HepG2 (cell line): ENCODE measurements around the gene DYNC1I2. TPM values are rescaled to one million over a fixed set of nuclear protein-coding genes. Genes with fewer than 3 reads are reported as not detected.

Experiments used
- ASH2L ChIP-seq: fragments of 300-600, 200-600 bp; sonication (generic); IDR thresholded peaks from 2 replicates; pipeline ENCODE4 v1.7.0; 2017; ENCODE audit warnings: low read depth, mild to moderate bottlenecking, moderate library complexity, mixed read lengths, low read length; ENCODE audit not compliant: insufficient read length
- DMAP1 ChIP-seq: IDR thresholded peaks from 2 replicates; pipeline ENCODE4 v1.6.1; 2016
- ESRRA ChIP-seq: sonication (generic); formaldehyde crosslinking; IDR thresholded peaks from 2 replicates; pipeline ENCODE4 v1.5.1; 2020; ENCODE audit warnings: mild to moderate bottlenecking, low read depth, missing genetic modification reagents
- HES4 ChIP-seq: sonication (generic); formaldehyde crosslinking; IDR thresholded peaks from 2 replicates; pipeline ENCODE4 v1.9.0; 2021; ENCODE audit warnings: mild to moderate bottlenecking, missing genetic modification reagents, borderline replicate concordance
- JDP2 ChIP-seq: sonication (generic); formaldehyde crosslinking; IDR thresholded peaks from 2 replicates; pipeline ENCODE4 v1.8.1; 2022; ENCODE audit warnings: missing genetic modification reagents, borderline replicate concordance
- KDM1A ChIP-seq: IDR thresholded peaks from 2 replicates; pipeline ENCODE4 v1.6.1; 2016; ENCODE audit warnings: missing compliant biosample characterization
- KLF6 ChIP-seq: IDR thresholded peaks from 2 replicates; pipeline ENCODE4 v1.8.0; 2016; ENCODE audit warnings: missing biosample characterization, missing genetic modification reagents
- MEIS1 ChIP-seq: sonication (generic); formaldehyde crosslinking; IDR thresholded peaks from 2 replicates; pipeline ENCODE4 v1.9.0; 2021; ENCODE audit warnings: mild to moderate bottlenecking, missing genetic modification reagents, moderate library complexity, borderline replicate concordance
- PAX8 ChIP-seq: sonication (generic); formaldehyde crosslinking; IDR thresholded peaks from 2 replicates; pipeline ENCODE4 v1.8.0; 2022; ENCODE audit warnings: mild to moderate bottlenecking, missing genetic modification reagents, borderline replicate concordance
- RAD21 ChIP-seq: fragments of 450-650 bp; formaldehyde crosslinking; IDR thresholded peaks from 2 replicates; pipeline ENCODE4 v1.5.0; 2020; ENCODE audit warnings: mild to moderate bottlenecking
- REL ChIP-seq: sonication (generic); formaldehyde crosslinking; conservative IDR thresholded peaks from 2 replicates; pipeline ENCODE4 v1.8.0; 2022; ENCODE audit warnings: mild to moderate bottlenecking, missing genetic modification reagents, moderate library complexity
- SRSF9 ChIP-seq: fragments of 200-400 bp; formaldehyde crosslinking; IDR thresholded peaks from 2 replicates; pipeline ENCODE4 v1.6.1; 2018; ENCODE audit warnings: borderline replicate concordance, mild to moderate bottlenecking, low read depth, low read length; ENCODE audit not compliant: insufficient read depth, poor library complexity, severe bottlenecking
- TARDBP ChIP-seq: sonication (generic); formaldehyde crosslinking; IDR thresholded peaks from 2 replicates; pipeline ENCODE4 v1.8.0; 2022; ENCODE audit warnings: mild to moderate bottlenecking, missing genetic modification reagents
- TCF7 ChIP-seq: sonication (generic); IDR thresholded peaks from 2 replicates; pipeline ENCODE4 v1.6.1; 2016; ENCODE audit warnings: antibody characterized with exemption, low read depth
- UBTF ChIP-seq: sonication (generic); formaldehyde crosslinking; IDR thresholded peaks from 2 replicates; pipeline ENCODE4 v1.4.0; 2020; ENCODE audit warnings: mild to moderate bottlenecking, missing genetic modification reagents
- ZFP36 ChIP-seq: fragments of 150-350 bp; IDR thresholded peaks from 2 replicates; pipeline ENCODE4 v1.6.1; 2018; ENCODE audit warnings: borderline replicate concordance, low read length, low read depth; ENCODE audit not compliant: partially characterized antibody
- ZFP41 ChIP-seq: sonication (generic); formaldehyde crosslinking; IDR thresholded peaks from 2 replicates; pipeline ENCODE4 v1.4.0; 2020; ENCODE audit warnings: mild to moderate bottlenecking, missing genetic modification reagents, borderline replicate concordance
- ZNF337 ChIP-seq: sonication (generic); formaldehyde crosslinking; IDR thresholded peaks from 2 replicates; pipeline ENCODE4 v1.5.1; 2020; ENCODE audit warnings: missing genetic modification reagents, low read depth, mild to moderate bottlenecking, borderline replicate concordance
- ZNF354B ChIP-seq: sonication (generic); formaldehyde crosslinking; IDR thresholded peaks from 2 replicates; pipeline ENCODE4 v1.8.0; 2022; ENCODE audit warnings: mild to moderate bottlenecking, missing genetic modification reagents
- ZNF510 ChIP-seq: sonication (generic); formaldehyde crosslinking; IDR thresholded peaks from 2 replicates; pipeline ENCODE4 v1.4.0; 2020; ENCODE audit warnings: low read depth, mild to moderate bottlenecking, missing genetic modification reagents
- polyA plus RNA-seq, 8 experiments: library from polyadenylated mRNA; depleted of rRNA in 3 of 8; stranded (reverse) in 7 of 8; unstranded in 1 of 8; fragments of >200 nt; fragmentation: Illumina TruSeq in 4 of 8; extraction: Trizol in 4 of 8; gene quantifications; 2 replicates each; pipeline versions ENCODE4 v1.2.1 to v1.2.3, GENCODE V29; 2011 to 2016; ENCODE audit warnings: low read depth in 4 of 8, missing spikeins in 1 of 8, mixed read lengths in 1 of 8; ENCODE audit not compliant: insufficient read depth in 1 of 8
- total RNA-seq, 5 experiments: library from RNA; depleted of rRNA; stranded (reverse); fragments of >200 nt; fragmentation: Illumina TruSeq; extraction: Trizol; gene quantifications; 2 replicates each; pipeline ENCODE4 v1.2.3, GENCODE V29; 2016; ENCODE audit warnings: low read depth in 1 of 5
- TF ChIP-seq, protein P1 (sequence below): sonication (generic); formaldehyde crosslinking; IDR thresholded peaks from 2 replicates; pipeline ENCODE4 v1.5.1; 2020; ENCODE audit warnings: missing genetic modification reagents, mild to moderate bottlenecking, borderline replicate concordance
- TF ChIP-seq, protein P2 (sequence below): sonication (generic); formaldehyde crosslinking; IDR thresholded peaks from 2 replicates; pipeline ENCODE4 v1.5.0; 2020; ENCODE audit warnings: missing genetic modification reagents
- TF ChIP-seq, protein P3 (sequence below): sonication (generic); formaldehyde crosslinking; IDR thresholded peaks from 2 replicates; pipeline ENCODE4 v1.4.0; 2020; ENCODE audit warnings: missing genetic modification reagents

DYNC1I2 gene
- total and polyA plus RNA-seq, 2 of the 13 experiments (the other 11 are each of a cell fraction or from before 2014, with no cell fraction given): 84.0 to 99.8 TPM

DNA sequence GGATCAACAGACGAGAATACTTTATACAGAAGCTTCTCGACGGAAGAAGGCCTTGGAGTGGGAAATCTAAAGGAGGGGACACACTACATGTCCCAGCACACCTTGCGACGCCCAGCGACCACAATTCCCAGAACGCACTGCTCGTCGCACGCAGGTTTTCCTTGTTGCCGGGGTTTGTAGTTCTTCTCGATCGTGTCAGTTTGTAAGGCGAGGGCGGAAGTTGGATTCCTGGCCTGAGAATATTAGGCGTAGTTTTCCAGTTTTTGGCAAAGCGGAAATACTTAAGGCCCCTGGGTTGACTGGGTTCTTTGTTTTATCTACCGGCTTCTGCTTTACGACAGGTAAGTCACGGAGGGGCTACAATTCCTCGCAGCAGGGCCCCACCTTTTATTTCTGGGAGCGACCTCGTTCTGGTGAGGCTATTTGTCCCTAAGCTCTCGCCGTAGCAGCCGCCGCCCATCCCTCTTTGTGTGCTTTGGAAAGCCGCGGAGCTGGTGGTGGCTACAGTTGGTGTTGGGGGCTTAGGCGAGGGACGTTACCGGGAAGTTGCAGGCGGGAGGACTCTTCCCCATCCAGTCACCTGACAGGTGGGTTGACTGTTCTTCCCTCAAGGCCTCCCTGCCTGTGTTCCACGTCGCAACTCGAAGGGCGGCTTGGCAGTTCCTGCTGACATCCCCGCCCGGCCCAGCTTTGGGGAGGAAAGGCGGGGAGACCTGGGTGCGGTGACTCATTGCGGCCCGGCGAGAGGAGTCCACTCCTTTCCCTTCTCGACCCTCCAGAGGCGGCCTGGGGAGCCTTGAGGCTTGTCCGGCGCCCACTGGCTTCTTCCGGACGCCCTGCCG is at the start of gene DYNC1I2 (continued):
- TF ChIP-seq ESRRA (CRISPR knock-in tag) (peak; percentile 28; the same call in 1 of the 2 replicates), RAD21 (CRISPR knock-in tag) (no peak; the same call in 1 of the 2 replicates), KLF6 (peak; percentile 22; the same call in 1 of the 2 replicates), TARDBP (peak; percentile 88), ZNF510 (CRISPR knock-in tag) (peak; percentile 89), MEIS1 (peak; percentile 82), KDM1A (CRISPR knock-in tag) (no peak), PAX8 (CRISPR knock-in tag) (peak; percentile 89; the same call in 1 of the 2 replicates), ZFP36 (no peak), TCF7 (peak; percentile 57; the same call in 1 of the 2 replicates), SRSF9 (no peak), ZFP41 (CRISPR knock-in tag) (0 out of 2 replicates have a peak, but pooled peaks have one; percentile 44), DMAP1 (peak; percentile 88), UBTF (peak; percentile 96), JDP2 (CRISPR knock-in tag) (no peak), REL (no peak), ZNF337 (CRISPR knock-in tag) (peak; percentile 68; the same call in 1 of the 2 replicates), HES4 (CRISPR knock-in tag) (no peak), ZNF354B (CRISPR knock-in tag) (0 out of 2 replicates have a peak, but pooled peaks have one; percentile 71), ASH2L (peak; percentile 99)
- TF ChIP-seq, protein P1, sequence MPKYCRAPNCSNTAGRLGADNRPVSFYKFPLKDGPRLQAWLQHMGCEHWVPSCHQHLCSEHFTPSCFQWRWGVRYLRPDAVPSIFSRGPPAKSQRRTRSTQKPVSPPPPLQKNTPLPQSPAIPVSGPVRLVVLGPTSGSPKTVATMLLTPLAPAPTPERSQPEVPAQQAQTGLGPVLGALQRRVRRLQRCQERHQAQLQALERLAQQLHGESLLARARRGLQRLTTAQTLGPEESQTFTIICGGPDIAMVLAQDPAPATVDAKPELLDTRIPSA: peak; percentile 85; the same call in 1 of the 2 replicates
- TF ChIP-seq, protein P2, sequence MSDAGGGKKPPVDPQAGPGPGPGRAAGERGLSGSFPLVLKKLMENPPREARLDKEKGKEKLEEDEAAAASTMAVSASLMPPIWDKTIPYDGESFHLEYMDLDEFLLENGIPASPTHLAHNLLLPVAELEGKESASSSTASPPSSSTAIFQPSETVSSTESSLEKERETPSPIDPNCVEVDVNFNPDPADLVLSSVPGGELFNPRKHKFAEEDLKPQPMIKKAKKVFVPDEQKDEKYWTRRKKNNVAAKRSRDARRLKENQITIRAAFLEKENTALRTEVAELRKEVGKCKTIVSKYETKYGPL (CRISPR knock-in tag): 0 out of 2 replicates have a peak, but pooled peaks have one; percentile 18
- TF ChIP-seq, protein P3, sequence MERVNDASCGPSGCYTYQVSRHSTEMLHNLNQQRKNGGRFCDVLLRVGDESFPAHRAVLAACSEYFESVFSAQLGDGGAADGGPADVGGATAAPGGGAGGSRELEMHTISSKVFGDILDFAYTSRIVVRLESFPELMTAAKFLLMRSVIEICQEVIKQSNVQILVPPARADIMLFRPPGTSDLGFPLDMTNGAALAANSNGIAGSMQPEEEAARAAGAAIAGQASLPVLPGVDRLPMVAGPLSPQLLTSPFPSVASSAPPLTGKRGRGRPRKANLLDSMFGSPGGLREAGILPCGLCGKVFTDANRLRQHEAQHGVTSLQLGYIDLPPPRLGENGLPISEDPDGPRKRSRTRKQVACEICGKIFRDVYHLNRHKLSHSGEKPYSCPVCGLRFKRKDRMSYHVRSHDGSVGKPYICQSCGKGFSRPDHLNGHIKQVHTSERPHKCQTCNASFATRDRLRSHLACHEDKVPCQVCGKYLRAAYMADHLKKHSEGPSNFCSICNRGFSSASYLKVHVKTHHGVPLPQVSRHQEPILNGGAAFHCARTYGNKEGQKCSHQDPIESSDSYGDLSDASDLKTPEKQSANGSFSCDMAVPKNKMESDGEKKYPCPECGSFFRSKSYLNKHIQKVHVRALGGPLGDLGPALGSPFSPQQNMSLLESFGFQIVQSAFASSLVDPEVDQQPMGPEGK (CRISPR knock-in tag): peak; percentile 58
